ENCODE data around the gene EGR4.
A peak's percentile ranks its signal among the peaks of the same experiment; 100 is the strongest.
"Not testable (repeated sequence)": the region's sequence is repeated elsewhere in the genome, so short reads cannot be mapped to it uniquely, and the experiment has no call there.

EGR4 gene

GRCh38 chr2:73268830-73269685 is 24.3 kb downstream of the EGR4 start:
- peak; percentile 28 for DNase-seq (ENCODE audit: low read depth)
- H3K27me3 ChIP-seq (replicated peaks; ENCODE audit: control insufficient read depth, insufficient read depth, low read length): peaks cover 40% of the 10 kb centered on the region
- no peaks in the 10 kb centered on the region for H3K36me3 ChIP-seq (ENCODE audit: control insufficient read depth, insufficient read depth, low read length, severe bottlenecking)
- no peak overlapping the region for H3K9ac ChIP-seq (ENCODE audit: low read length)
- H3K9me3 ChIP-seq (ENCODE audit: control insufficient read depth, low read length): no peaks in the 10 kb centered on the region
- no peak overlapping the region for H3K4me3 ChIP-seq (ENCODE audit: low read length)
- no peaks in the 10 kb centered on the region for H3K4me1 ChIP-seq (ENCODE audit: control insufficient read depth, insufficient read depth, low read length)

GRCh38 chr2:73268366-73268829 is 24.9 kb downstream of the EGR4 start:
- Histone ChIP-seq H3K4me3 (ENCODE audit: low read length) (no peak overlapping the region), H3K4me1 (ENCODE audit: control insufficient read depth, insufficient read depth, low read length) (no peaks in the 10 kb centered on the region), H3K9ac (ENCODE audit: low read length) (no peak overlapping the region), H3K36me3 (ENCODE audit: control insufficient read depth, insufficient read depth, low read length, severe bottlenecking) (no peaks in the 10 kb centered on the region), H3K27me3 (replicated peaks; ENCODE audit: control insufficient read depth, insufficient read depth, low read length) (peaks cover 40% of the 10 kb centered on the region), H3K9me3 (ENCODE audit: control insufficient read depth, low read length) (no peaks in the 10 kb centered on the region)
- no peak for DNase-seq (ENCODE audit: low read depth)

DNA sequence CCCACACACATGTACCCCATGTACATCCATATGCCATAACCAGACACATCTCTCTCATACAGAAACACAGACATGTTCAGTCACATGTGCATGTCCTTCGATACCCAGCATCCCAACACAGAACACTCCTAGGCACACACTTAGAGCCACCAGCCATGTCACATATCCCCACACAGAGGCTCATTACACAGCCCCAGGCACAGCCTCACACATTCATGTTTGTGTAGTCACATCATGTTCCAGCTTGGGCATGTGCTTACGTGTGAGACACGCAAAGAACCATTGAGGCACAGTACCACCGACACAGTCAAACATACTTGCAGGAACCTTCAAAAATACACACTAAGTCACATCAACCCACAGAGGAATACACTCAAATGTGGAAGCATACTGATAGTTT is 26.3 kb downstream of the EGR4 start:
- H3K27me3 ChIP-seq (replicated peaks; ENCODE audit: control insufficient read depth, insufficient read depth, low read length): peaks cover 38% of the 10 kb centered on the region
- H3K9me3 ChIP-seq (ENCODE audit: control insufficient read depth, low read length): no peaks in the 10 kb centered on the region
- H3K4me1 ChIP-seq (ENCODE audit: control insufficient read depth, insufficient read depth, low read length): no peaks in the 10 kb centered on the region
- H3K36me3 ChIP-seq (ENCODE audit: control insufficient read depth, insufficient read depth, low read length, severe bottlenecking): no peaks in the 10 kb centered on the region
- H3K4me3 ChIP-seq (ENCODE audit: low read length): no peak overlapping the region
- no peak for DNase-seq (ENCODE audit: low read depth)
- H3K9ac ChIP-seq (ENCODE audit: low read length): no peak overlapping the region

- Histone ChIP-seq H3K4me3 (ENCODE audit: low read length) (no peak overlapping the region), H3K36me3 (ENCODE audit: control insufficient read depth, insufficient read depth, low read length, severe bottlenecking) (no peaks in the 10 kb centered on the region), H3K4me1 (ENCODE audit: control insufficient read depth, insufficient read depth, low read length) (no peaks in the 10 kb centered on the region), H3K27me3 (replicated peaks; ENCODE audit: control insufficient read depth, insufficient read depth, low read length) (peaks cover 37% of the 10 kb centered on the region), H3K9ac (ENCODE audit: low read length) (no peak overlapping the region), H3K9me3 (ENCODE audit: control insufficient read depth, low read length) (no peaks in the 10 kb centered on the region)
- no peak for DNase-seq (ENCODE audit: low read depth)
Observed at GRCh38 chr2:73266061-73266901, 27.1 kb downstream of the EGR4 start.

DNA sequence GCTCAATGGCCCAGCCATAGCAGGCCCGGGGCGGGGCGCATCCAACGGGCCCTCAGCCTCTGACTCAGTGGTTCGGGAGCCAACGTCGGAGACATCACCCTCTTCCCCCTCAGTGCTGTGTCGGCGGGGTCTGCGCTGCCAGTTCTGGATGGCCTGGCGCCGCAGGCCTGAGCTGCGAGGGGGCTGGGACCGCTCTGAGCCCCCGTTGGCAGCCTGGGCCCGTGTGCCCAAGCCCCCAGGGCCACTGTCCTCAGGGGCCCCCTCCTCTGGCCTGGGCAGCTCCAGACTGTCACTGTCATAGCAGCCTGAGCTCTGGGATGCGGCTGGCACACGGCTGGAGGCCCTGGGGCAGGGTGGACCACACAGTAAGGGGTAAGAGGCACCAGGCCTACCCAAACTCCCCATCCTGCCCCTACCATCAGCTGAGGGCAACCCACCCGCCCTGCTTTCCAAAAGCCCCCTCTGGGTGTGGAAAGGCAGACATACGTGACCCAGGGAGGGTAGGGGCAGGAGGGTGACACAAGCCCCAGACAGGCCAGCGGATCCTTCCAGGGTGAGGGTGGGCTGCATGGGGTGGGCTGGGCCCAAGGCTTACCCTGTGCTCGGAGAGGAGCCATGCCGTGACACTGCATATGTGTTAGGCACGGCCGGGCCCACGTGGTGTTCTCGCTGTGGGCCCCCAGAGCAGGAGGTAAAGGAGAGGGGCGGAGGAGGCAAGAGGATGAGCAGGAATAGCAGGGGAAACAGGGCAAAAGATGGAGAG is 27.9 kb downstream of the EGR4 start:
- no peak for DNase-seq (ENCODE audit: low read depth)
- no peaks in the 10 kb centered on the region for H3K36me3 ChIP-seq (ENCODE audit: control insufficient read depth, insufficient read depth, low read length, severe bottlenecking)
- H3K9ac ChIP-seq (ENCODE audit: low read length): no peak overlapping the region
- H3K27me3 ChIP-seq (replicated peaks; ENCODE audit: control insufficient read depth, insufficient read depth, low read length): peaks cover 31% of the 10 kb centered on the region
- no peaks in the 10 kb centered on the region for H3K9me3 ChIP-seq (ENCODE audit: control insufficient read depth, low read length)
- H3K4me1 ChIP-seq (ENCODE audit: control insufficient read depth, insufficient read depth, low read length): no peaks in the 10 kb centered on the region
- H3K4me3 ChIP-seq (ENCODE audit: low read length): no peak overlapping the region

- H3K4me3 ChIP-seq (ENCODE audit: low read length): no peak overlapping the region
- H3K9me3 ChIP-seq (ENCODE audit: control insufficient read depth, low read length): no peaks in the 10 kb centered on the region
- H3K4me1 ChIP-seq (ENCODE audit: control insufficient read depth, insufficient read depth, low read length): no peaks in the 10 kb centered on the region
- H3K27me3 ChIP-seq (replicated peaks; ENCODE audit: control insufficient read depth, insufficient read depth, low read length): peaks cover 24% of the 10 kb centered on the region
- DNase-seq (ENCODE audit: low read depth): no peak
- no peak overlapping the region for H3K9ac ChIP-seq (ENCODE audit: low read length)
- no peaks in the 10 kb centered on the region for H3K36me3 ChIP-seq (ENCODE audit: control insufficient read depth, insufficient read depth, low read length, severe bottlenecking)
Observed at GRCh38 chr2:73264783-73265182, 28.6 kb downstream of the EGR4 start.

GRCh38 chr2:73264332-73264606 is 29.1 kb downstream of the EGR4 start:
- Histone ChIP-seq H3K27me3 (replicated peaks; ENCODE audit: control insufficient read depth, insufficient read depth, low read length) (peaks cover 22% of the 10 kb centered on the region), H3K4me3 (ENCODE audit: low read length) (no peak overlapping the region), H3K4me1 (ENCODE audit: control insufficient read depth, insufficient read depth, low read length) (no peaks in the 10 kb centered on the region), H3K9me3 (ENCODE audit: control insufficient read depth, low read length) (no peaks in the 10 kb centered on the region), H3K9ac (ENCODE audit: low read length) (no peak overlapping the region), H3K36me3 (ENCODE audit: control insufficient read depth, insufficient read depth, low read length, severe bottlenecking) (no peaks in the 10 kb centered on the region)
- DNase-seq (ENCODE audit: low read depth): no peak

DNA sequence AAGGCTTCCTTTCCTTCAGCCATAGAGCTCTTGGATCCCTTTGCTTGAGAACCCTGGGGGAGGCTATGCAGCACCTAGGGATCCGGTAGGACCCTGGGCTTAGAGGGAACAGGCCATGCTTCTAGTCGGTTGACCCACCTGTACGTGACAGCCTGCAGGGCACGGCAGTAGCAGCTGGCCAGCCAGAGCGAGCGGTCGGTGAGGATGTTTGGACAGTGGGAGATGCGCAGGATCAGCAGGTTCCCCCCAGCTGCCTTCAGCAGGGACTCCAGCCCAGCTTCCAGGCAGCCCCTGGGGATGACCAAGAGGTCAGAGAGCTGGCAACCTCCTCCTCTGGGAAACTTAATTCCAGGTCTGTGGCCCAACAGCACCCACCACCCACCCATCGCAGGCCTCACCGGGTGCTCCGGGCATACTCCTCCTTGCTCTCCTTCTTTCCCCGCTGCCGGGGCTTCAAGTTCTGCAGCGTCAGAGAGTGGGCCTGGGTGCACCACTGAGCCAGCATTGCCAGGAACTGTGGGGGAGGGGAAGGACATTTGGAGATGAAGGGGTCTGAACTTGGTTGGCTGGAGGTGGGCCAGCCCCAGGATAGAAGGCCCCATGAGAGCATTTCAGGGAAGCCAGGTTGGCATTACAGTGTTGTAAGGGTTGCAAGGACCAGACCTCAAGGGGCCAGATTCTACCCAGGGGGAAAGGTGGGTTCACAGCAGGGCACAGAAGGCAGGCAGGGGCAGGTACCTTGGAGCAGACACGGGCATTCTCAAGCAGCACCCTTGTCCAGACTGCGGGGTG is 29.6 kb downstream of the EGR4 start:
- H3K9me3 ChIP-seq (ENCODE audit: control insufficient read depth, low read length): no peaks in the 10 kb centered on the region
- H3K36me3 ChIP-seq (ENCODE audit: control insufficient read depth, insufficient read depth, low read length, severe bottlenecking): no peaks in the 10 kb centered on the region
- H3K4me3 ChIP-seq (ENCODE audit: low read length): no peak overlapping the region
- no peak overlapping the region for H3K9ac ChIP-seq (ENCODE audit: low read length)
- no peaks in the 10 kb centered on the region for H3K4me1 ChIP-seq (ENCODE audit: control insufficient read depth, insufficient read depth, low read length)
- peaks cover 21% of the 10 kb centered on the region for H3K27me3 ChIP-seq (replicated peaks; ENCODE audit: control insufficient read depth, insufficient read depth, low read length)
- DNase-seq (ENCODE audit: low read depth): no peak

DNA sequence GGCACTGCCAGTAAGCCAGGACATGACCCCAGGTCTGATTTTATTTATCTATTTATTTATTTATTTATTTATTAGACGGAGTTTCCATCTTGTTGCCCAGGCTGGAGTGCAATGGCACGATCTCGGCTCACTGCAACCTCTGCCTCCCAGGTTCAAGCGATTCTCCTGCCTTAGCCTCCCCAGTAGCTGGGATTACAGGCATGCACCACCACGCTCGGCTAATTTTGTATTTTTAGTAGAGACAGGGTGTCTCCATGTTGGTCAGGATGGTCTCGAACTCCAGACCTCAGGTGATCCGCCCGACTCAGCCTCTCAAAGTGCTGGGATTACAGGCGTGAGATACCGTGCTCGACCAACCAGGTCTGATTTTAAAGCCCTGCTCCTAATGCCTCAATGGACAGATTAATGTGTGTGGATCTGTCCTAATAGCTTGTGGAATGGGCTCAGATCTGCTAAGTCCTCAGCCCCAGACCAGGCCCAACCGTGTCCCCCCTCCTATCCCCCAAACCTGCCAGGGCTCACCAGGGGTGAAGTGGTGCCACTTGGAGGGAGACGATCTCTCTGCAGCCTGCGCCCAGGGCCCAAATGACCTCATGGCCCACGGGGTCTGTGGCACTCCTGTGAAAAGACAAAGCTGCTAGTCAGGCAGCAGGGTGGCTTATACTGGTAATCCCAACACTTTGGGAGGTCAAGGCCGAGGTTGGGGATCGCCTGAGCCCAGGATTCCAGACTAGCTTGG is 30.5 kb downstream of the EGR4 start:
- H3K9me3 ChIP-seq (ENCODE audit: control insufficient read depth, low read length); DNase-seq (ENCODE audit: low read depth); H3K36me3 ChIP-seq (ENCODE audit: control insufficient read depth, insufficient read depth, low read length, severe bottlenecking); H3K4me1 ChIP-seq (ENCODE audit: control insufficient read depth, insufficient read depth, low read length); H3K9ac ChIP-seq (ENCODE audit: low read length); H3K4me3 ChIP-seq (ENCODE audit: low read length): not testable (repeated sequence)
- peaks cover 13% of the 10 kb centered on the region for H3K27me3 ChIP-seq (replicated peaks; ENCODE audit: control insufficient read depth, insufficient read depth, low read length)

- Histone ChIP-seq H3K4me1 (ENCODE audit: control insufficient read depth, insufficient read depth, low read length) (no peaks in the 10 kb centered on the region), H3K9me3 (ENCODE audit: control insufficient read depth, low read length) (no peaks in the 10 kb centered on the region), H3K36me3 (ENCODE audit: control insufficient read depth, insufficient read depth, low read length, severe bottlenecking) (no peaks in the 10 kb centered on the region), H3K9ac (ENCODE audit: low read length) (no peak overlapping the region), H3K27me3 (replicated peaks; ENCODE audit: control insufficient read depth, insufficient read depth, low read length) (peaks cover 6% of the 10 kb centered on the region), H3K4me3 (ENCODE audit: low read length) (no peak overlapping the region)
- DNase-seq (ENCODE audit: low read depth): no peak
Observed at GRCh38 chr2:73262108-73262651, 31.2 kb downstream of the EGR4 start.
